DOHH2 (cell line): ENCODE data around the gene ZNF280A.

ENCODE experiments used
- H3F3A ChIP-seq: fragments of 200-600 bp; sonication (generic), shearing (Covaris generic); 2 replicates; pipeline ENCODE4 v1.6.0; 2016; ENCODE audit warnings: antibody characterized with exemption, mild to moderate bottlenecking; ENCODE audit not compliant: control insufficient read depth, insufficient read depth
- H3K27ac ChIP-seq: fragments of 200-600 bp; sonication (generic); 2 replicates; pipeline ENCODE4 v1.5.1; 2014; ENCODE audit warnings: low read depth, mild to moderate bottlenecking, low read length, moderate library complexity
- H3K27me3 ChIP-seq: fragments of 200-600 bp; sonication (generic); 2 replicates; pipeline ENCODE4 v1.6.1; 2014; ENCODE audit warnings: mild to moderate bottlenecking, low read length, mixed read lengths; ENCODE audit not compliant: control insufficient read depth
- H3K36me3 ChIP-seq: fragments of 200-600 bp; sonication (generic); 2 replicates; pipeline ENCODE4 v1.6.1; 2014; ENCODE audit warnings: mild to moderate bottlenecking, low read length, moderate library complexity, mixed read lengths; ENCODE audit not compliant: control insufficient read depth
- H3K4me1 ChIP-seq: fragments of 200-600 bp; sonication (generic); 2 replicates; pipeline ENCODE4 v1.6.1; 2014; ENCODE audit warnings: mild to moderate bottlenecking, low read length, mixed read lengths; ENCODE audit not compliant: control insufficient read depth
- H3K4me2 ChIP-seq: fragments of 200-600 bp; sonication (generic); 2 replicates; pipeline ENCODE4 v1.6.0; 2014; ENCODE audit warnings: mild to moderate bottlenecking, low read length, moderate library complexity
- H3K4me3 ChIP-seq: fragments of 200-600 bp; sonication (generic); 2 replicates; pipeline ENCODE4 v1.5.1; 2014; ENCODE audit warnings: mild to moderate bottlenecking, low read length, mixed read lengths
- H3K79me2 ChIP-seq: fragments of 200-600 bp; sonication (generic); 2 replicates; pipeline ENCODE4 v1.6.1; 2014; ENCODE audit warnings: mild to moderate bottlenecking, low read length, mixed read lengths; ENCODE audit not compliant: control insufficient read depth
- H3K9me2 ChIP-seq: fragments of 200-600 bp; sonication (generic); replicated peaks from 2 replicates; pipeline ENCODE4 v1.6.1; 2014; ENCODE audit warnings: mild to moderate bottlenecking, low read length, mixed read lengths; ENCODE audit not compliant: control insufficient read depth
- H3K9me3 ChIP-seq: fragments of 200-600 bp; sonication (generic); 2 replicates; pipeline ENCODE4 v1.6.1; 2014; ENCODE audit warnings: antibody characterized with exemption, low read length, mixed read lengths; ENCODE audit not compliant: control insufficient read depth, insufficient read depth
- H4K20me1 ChIP-seq: fragments of 200-600 bp; sonication (generic); 2 replicates; pipeline ENCODE4 v1.6.0; 2014; ENCODE audit warnings: low read depth, mild to moderate bottlenecking, antibody characterized with exemption, low read length, moderate library complexity; ENCODE audit not compliant: control insufficient read depth, insufficient read depth
- EZH2phosphoT487 ChIP-seq: fragments of 200-600 bp; sonication (generic); IDR thresholded peaks from 2 replicates; pipeline ENCODE4 v1.6.1; 2017; ENCODE audit warnings: borderline replicate concordance, mild to moderate bottlenecking, antibody characterized with exemption, low read length, moderate library complexity, mixed read lengths
- TF ChIP-seq, protein P1 (sequence below): fragments of 200-600 bp; sonication (generic); IDR thresholded peaks from one replicate; pipeline ENCODE4 v1.5.1; 2014; ENCODE audit warnings: antibody characterized with exemption, mild to moderate bottlenecking, low read depth, low read length; ENCODE audit not compliant: poor library complexity, severe bottlenecking

ZNF280A gene

DNA sequence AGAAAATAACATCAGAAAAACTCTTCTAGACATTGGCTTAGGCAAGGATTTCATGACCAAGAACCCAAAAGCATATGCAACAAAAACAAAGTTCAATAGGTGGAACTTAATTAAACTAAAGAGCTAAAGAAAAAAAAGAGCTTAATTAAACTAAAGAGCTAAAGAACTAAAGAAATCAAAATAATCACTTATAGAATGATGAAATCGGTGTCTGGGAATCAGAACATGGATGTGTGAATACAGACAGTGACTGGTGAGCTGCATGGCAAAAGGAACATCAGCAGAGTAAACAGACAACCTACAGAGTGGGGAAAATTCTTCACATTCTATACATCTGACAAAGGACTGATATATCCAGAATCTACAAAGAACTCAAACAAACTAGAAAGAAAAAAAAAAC, 53.0 kb downstream of the ZNF280A start:
- H4K20me1 ChIP-seq = no peaks in the 10 kb centered on the region
- peaks cover 8% of the 10 kb centered on the region; the same call in 1 of the 2 replicates for H3F3A ChIP-seq
- TF ChIP-seq EZH2phosphoT487 = no peak
- TF ChIP-seq, protein P1, sequence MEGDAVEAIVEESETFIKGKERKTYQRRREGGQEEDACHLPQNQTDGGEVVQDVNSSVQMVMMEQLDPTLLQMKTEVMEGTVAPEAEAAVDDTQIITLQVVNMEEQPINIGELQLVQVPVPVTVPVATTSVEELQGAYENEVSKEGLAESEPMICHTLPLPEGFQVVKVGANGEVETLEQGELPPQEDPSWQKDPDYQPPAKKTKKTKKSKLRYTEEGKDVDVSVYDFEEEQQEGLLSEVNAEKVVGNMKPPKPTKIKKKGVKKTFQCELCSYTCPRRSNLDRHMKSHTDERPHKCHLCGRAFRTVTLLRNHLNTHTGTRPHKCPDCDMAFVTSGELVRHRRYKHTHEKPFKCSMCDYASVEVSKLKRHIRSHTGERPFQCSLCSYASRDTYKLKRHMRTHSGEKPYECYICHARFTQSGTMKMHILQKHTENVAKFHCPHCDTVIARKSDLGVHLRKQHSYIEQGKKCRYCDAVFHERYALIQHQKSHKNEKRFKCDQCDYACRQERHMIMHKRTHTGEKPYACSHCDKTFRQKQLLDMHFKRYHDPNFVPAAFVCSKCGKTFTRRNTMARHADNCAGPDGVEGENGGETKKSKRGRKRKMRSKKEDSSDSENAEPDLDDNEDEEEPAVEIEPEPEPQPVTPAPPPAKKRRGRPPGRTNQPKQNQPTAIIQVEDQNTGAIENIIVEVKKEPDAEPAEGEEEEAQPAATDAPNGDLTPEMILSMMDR = no peak
- H3K9me2 ChIP-seq = no peaks in the 10 kb centered on the region
- H3K79me2 ChIP-seq = no peaks in the 10 kb centered on the region
- peaks cover 6% of the 10 kb centered on the region; the same call in 1 of the 2 replicates for H3K9me3 ChIP-seq
- H3K36me3 ChIP-seq = no peaks in the 10 kb centered on the region
- H3K4me1 ChIP-seq = peaks cover 20% of the 10 kb centered on the region
- no peak overlapping the region for H3K4me2 ChIP-seq
- H3K27me3 ChIP-seq = no peaks in the 10 kb centered on the region
- no peak overlapping the region for H3K4me3 ChIP-seq
- no peak overlapping the region for H3K27ac ChIP-seq

DNA sequence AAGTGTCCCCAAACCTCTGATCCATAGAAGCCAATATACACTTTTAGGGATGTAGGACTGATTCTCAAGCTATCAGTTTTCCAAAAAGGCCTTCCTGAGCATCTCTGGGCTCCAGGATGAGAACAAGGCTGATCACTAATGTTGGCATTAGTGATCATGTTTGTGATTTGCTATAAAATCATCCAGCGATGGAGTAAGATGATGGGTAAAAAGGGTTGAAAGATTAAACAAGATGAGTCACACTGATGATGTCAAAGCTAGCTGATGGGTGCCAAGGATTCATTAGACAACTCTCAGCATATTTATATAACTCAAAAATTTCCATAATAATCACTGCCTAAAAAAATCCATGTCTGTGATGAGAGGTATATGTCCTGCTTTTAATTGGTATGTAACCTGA, 54.3 kb downstream of the ZNF280A start:
- Histone ChIP-seq H3K79me2 (no peaks in the 10 kb centered on the region), H3K36me3 (no peaks in the 10 kb centered on the region), H3K4me1 (peaks cover 20% of the 10 kb centered on the region), H3K9me2 (no peaks in the 10 kb centered on the region), H3F3A (peaks cover 11% of the 10 kb centered on the region; the same call in 1 of the 2 replicates), H3K4me2 (no peak overlapping the region), H3K27ac (no peak overlapping the region), H3K9me3 (peaks cover 6% of the 10 kb centered on the region; the same call in 1 of the 2 replicates), H3K4me3 (no peak overlapping the region), H3K27me3 (no peaks in the 10 kb centered on the region), H4K20me1 (no peaks in the 10 kb centered on the region)
- TF ChIP-seq, protein P1 = no peak
- no peak for TF ChIP-seq EZH2phosphoT487

DNA sequence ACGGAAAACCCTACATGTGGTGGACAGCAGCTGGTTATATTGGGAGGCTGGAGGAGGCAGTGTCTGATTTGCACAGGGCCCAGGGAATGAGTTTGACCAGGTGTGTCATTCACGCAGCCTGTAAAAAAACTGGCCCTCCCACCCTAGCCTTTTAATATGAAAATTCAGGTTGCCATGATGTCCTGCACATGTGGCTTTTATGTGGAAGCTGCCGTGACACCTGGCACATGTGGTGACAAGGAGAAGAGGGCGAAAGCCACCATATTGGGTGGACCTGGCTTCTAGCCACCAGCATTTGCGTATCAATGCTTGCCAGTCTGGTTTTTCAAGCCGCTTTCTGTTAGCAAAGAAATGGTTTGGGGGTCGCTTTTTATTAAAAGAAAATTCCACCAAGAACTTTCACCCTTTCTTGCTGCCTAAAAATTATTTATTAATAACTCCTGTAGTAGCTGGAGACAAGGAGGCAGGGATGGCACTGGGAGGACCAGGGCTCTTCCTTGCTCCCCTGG, 54.9 kb downstream of the ZNF280A start:
- Histone ChIP-seq H3F3A (peaks cover 11% of the 10 kb centered on the region; the same call in 1 of the 2 replicates), H3K4me1 (peaks cover 23% of the 10 kb centered on the region), H3K79me2 (no peaks in the 10 kb centered on the region), H3K27ac (no peak overlapping the region), H3K9me3 (peaks cover 10% of the 10 kb centered on the region; the same call in 1 of the 2 replicates), H3K4me3 (no peak overlapping the region), H3K27me3 (no peaks in the 10 kb centered on the region), H3K4me2 (no peak overlapping the region), H3K9me2 (no peaks in the 10 kb centered on the region), H3K36me3 (no peaks in the 10 kb centered on the region), H4K20me1 (no peaks in the 10 kb centered on the region)
- TF ChIP-seq, protein P1 = no peak
